HG02840 (cell line): ENCODE measurements around the gene CARD6.
"Not testable (repeated sequence)": the region's sequence is repeated elsewhere in the genome, so short reads cannot be mapped to it uniquely, and the experiment has no call there.

Source experiments
- ATAC-seq: cut with Tn5 transposase; IDR thresholded peaks from one replicate; pipeline ENCODE4 v1.9.1; 2021; ENCODE audit warnings: mild to moderate bottlenecking, moderate library complexity, moderate number of reproducible peaks; ENCODE audit not compliant: unreplicated experiment, low FRiP score

The CARD6 gene

DNA sequence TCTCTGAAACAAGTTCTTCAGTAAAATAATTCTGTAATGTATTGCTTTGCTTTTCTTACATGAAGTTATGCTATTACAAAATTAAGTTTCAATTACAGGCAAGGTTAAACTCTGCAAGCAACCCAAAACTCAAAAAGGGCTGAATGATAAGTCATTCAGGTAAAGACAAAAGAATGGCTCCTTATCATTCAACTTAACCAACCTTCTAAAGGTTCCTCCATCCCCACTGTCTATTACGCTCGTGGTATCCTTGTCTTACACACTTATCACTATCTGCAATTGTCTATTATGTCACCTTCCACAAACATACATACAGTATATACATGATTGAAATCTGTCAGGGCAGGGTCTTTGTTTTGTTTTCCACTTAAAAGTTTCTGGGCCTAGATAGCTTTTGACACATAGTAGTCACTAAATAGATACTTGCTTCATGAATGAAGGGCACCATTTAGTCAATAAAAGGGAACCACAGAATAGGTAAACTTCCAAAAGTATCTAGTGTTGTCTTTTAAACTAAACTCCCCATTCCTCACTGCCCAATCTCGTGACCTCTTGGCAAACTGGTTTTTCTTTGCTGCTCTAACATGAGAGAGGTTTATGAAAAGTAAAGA, 13.0 kb upstream of the CARD6 start:
- no peak for ATAC-seq

DNA sequence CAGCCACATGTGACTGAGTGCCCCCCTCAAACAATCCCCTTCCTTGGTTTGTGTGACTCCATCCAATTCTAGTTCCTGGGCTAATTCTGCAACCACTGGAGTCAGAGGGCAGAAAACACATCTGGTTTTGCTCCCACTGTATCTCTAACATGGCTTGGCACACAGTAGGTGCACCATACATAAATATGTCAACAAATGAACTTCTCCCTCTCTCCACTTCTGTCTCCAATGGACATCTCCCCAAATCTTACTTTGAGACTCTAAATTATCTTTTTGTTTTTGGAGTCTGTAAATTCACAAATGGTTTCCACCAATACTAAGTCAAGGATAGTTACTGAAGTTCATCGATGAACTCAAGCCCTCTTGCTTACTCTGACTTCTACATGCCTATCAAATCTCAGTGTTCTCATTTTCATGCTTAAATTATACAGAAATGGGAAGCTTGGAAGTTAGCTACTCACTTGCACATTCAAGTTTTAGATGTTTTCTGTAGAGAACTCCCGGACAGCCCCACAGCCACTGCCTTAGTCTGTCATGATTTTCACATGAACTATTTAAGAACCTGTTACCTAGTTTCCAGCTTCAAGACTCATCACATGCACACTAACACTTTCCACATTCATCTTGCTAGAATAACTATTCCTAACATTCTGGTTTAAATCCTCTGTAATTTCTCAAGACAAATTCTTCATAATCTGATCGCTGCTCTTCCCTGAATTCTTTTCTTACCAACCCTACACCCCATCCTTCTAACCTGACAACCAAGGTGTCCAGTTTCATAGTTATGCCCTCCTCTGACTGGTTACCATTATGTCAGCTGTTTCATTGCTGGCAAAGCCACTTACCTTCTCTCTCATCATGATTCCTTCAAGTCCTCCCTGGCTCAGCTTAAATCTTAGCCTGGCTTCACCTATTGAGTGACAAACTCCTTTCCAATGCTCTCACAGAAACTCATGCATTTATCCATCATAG, 12.2 kb upstream of the CARD6 start:
- ATAC-seq, result no peak

DNA sequence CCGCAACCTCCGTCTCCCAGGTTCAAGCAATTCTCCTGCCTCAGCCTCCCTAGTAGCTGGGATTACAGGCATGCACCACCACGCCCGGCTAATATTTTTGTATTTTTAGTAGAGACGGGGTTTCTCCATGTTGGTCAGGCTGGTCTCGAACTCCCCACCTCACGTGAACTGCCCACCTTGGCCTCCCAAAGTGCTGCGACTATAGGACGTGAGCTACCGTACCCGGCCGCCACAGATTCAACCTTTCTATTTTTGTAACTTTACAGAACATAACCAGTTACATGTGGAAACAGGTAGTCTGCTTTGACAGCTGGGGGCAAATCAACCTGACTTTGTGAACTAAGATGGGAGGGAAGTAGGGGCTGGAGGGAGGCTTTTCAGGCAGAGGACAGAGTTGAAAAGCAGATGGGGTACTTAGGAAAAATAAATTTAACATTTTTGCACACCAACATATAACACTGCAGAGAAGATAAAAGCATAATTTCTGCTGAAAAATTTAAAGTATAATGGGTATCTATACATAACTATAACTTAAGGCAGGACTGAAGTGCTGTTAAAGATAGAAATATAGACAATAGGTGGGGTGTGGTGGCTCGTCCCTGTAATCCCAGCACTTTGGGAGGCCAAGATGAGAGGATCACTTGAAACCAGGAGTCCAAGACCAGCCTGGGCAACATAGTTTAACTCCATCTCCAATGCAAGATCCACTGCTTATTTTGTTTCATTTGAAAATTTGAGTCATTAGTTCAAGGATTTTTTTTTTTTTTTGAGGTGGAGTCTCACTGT, 11.2 kb upstream of the CARD6 start:
- ATAC-seq, result no peak

- ATAC-seq, result no peak
Measured at GRCh38 chr5:40831346-40832210, 9.6 kb upstream of the CARD6 start.

DNA sequence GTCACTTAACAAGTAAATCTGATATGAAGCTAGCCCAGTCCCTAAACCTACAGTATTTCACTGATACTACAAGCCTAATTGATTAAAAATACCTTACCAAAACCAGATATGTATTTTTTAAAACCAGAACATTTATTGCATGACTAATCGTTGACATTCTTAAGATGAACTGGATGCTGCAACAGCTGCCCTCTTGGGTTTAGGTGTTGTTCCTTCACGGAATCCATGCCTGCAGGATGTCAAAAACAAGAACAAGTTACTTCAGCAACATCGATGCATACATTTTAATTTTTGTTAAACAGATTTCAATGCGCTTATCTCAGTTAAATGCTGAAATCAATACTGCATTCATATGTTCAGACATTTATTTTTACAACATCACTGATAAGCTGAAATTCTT, 8.8 kb upstream of the CARD6 start:
- no peak for ATAC-seq

GRCh38 chr5:40833712-40834229, 7.4 kb upstream of the CARD6 start:
- no peak for ATAC-seq

DNA sequence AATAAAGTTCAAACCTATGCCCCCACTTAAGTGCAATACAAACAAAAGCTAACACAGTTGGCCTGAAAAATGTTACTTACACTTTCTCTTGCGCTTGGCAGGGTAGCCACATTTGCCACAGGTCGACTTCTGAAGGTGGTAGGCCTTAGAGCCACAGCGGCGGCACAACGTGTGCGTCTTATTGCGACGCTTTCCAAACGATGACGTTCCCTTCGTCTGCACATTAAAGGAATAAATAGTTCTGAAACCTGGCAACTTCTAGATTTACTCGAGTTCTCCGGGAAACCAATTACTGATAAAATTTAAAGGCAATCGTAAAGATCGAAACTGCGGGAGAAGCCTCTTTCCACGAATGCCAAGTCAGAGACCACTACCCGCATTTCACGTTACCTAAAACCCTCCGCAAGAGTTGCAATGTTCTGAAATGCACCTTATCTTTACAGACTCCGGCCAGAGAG, 6.7 kb upstream of the CARD6 start:
- no peak for ATAC-seq

DNA sequence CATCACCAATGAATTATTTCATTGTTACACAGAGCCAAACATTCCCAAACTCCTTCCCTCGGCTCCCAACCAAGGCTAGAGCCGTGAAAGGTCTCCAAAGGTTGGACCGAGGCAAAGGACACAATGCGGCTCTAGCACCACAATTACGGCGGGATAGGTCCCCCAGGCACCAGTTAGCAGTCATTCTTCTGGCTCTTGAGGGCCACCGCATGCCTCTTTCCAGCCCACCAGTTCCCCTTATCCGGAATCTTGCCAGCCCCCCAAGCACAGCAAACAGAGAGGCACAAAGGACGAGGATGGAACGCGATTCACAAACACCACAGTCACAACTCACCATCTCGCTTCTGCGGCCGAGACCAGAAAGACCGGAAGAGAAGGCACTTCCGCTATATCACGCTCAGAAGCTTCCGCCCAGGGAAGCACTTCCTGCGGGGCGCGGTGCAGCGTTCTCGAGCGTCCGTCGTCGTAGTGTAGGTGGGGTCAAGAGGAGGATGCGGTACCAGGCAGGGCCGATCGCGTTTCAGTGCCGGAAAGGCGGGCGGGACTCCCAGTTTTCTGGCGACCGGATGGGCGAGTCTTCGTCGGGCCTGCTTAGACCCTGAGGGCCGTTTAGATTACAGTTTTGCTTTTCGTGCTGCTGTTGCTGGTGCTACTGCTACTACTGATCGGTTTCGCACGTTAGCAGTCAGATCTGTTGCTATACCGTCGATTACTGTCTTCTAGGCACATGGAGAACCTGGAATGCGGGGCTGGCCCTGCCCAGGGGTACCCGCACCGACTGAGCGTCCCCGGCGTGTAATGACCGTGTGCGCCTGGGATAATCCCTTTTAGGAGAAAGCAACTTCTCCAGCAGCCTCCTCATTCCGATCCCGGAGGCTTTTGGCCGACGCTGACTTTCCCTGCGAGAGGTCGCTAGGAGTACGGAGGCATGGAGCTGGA, 6.0 kb upstream of the CARD6 start, which contains the start of gene RPL37:
TSS of gene RPL37 (minus strand) at position 374 of the 939 bp plus-strand sequence. CDS start at position 337, 37 bp downstream.
- peak; percentile 98 for ATAC-seq

- no peak for ATAC-seq
Measured at GRCh38 chr5:40838086-40838485, 3.1 kb upstream of the CARD6 start.

DNA sequence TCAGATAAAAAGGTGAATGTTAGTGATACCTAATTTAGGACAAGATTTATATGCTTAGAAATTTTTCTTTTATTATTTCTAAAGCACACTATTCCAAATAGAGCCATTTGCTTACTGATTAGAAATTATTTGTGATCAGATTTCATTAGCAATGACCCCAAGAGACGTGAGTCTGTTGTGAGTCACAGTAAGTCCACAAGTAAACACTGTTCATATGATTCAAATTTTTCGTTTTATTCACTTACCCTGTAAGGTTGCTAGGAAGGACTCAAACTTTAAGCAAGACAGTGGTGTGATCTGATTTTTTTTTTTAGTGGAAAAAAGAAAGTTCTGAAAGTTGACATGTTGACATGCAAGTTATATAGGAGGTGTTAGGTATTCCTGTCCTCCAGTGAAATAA, 1.2 kb downstream of the CARD6 start:
- ATAC-seq, result no peak

- no peak for ATAC-seq
Measured at GRCh38 chr5:40844565-40844964, 3.4 kb downstream of the CARD6 start.

GRCh38 chr5:40846371-40846770, 5.2 kb downstream of the CARD6 start:
- ATAC-seq, result no peak

DNA sequence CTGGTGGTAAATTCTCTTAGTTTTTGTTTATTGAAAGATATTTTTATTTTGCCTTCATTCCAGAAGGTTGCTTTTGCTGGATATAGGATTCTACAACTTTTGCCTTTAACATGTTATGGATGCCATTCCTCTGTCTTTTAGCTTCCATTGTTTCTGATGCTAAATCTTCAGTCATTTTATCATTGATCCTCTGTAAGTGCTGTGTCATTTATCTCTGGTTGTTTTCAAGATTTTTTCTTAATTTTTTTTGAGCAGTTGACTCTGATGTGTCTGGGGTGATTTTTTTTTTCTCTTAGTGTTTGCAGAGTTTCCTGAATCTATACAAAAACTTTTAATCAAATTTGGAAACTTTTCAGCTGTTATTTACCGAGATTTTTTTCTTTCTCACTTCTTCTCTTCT, 6.4 kb downstream of the CARD6 start:
- ATAC-seq, result no peak

DNA sequence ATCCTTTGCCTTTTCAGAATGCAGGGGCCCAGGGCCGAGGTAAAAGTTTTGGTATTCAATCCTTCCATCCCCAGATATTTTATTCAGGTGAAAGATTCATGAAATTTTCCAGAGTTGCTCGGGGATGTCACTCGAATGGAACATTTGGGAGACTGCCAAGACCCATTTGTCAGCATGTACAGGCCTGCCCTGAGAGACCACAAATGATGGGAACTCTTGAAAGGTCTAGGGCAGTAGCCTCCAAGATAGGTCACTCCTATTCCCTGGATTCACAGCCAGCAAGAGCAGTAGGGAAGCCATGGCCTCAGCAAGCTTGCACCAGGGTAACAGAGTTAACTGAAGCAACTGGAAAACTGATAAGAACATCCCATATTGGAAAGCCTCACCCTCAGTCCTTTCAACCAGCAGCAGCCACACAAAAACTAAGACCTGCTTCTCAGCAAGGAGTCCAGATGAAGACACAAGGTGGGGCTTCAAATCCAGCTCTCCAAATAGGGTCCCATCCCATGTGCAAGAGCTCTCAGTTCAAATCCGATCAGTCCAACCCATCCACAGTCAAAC, 12.5 kb downstream of the CARD6 start:
- ATAC-seq, result no peak

- no peak for ATAC-seq
Measured at GRCh38 chr5:40860711-40861110, 19.5 kb downstream of the CARD6 start.

- not testable (repeated sequence) for ATAC-seq
Measured at GRCh38 chr5:40865004-40865403, 23.8 kb downstream of the CARD6 start.

DNA sequence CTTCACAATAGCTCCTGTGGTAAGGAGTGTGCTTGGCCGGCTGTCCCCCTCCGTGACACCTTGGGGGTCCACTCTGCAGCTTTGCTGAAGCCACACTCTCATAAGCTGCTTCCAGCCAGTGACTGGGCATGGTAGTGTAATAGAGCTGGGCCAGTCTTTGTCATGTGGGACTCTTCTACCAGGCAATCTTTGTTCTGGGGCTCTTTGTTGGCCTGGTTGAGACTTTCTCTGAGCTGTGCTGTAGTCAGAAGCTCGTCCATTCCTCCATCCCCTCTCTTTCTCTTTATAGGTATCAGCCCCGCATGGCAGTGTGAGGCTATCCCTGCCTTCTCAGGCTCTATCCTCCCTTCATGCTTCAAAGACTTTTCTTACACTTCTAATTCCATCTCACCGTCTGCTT, 25.7 kb downstream of the CARD6 start:
- ATAC-seq, result no peak

DNA sequence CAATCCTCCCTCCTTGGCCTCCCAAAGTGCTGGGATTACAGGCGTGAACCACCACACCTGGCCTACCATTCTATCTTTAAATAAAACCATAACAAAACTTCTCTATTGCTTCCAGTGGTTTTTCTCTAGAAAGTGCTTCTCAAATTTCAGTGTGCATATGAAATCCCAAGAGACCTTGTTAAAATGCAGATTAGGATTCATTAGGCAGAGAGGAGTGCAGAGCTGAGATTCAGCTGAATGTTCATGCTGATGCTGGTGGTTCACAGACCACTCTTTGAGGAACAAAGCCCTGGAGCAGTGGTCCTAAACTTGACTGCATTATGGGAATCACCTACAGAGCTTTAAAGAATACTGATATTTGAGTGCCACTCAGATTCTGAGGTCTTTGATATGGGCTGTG, 28.2 kb downstream of the CARD6 start:
- no peak for ATAC-seq
